WI38 (cell line): ENCODE results near the gene ZNF319.

Experiments
- H3K4me3 ChIP-seq: 2 replicates; pipeline ENCODE4 v1.5.1; 2011; ENCODE audit warnings: low read depth, mild to moderate bottlenecking, control low read depth, low read length
- TF ChIP-seq, protein P1 (sequence below): IDR thresholded peaks from 2 replicates; pipeline ENCODE4 v1.5.1; 2012; ENCODE audit warnings: low read depth, mild to moderate bottlenecking, control low read depth, low read length

The ZNF319 gene

GRCh38 chr16:57967916-57968315 lies 32.6 kb downstream of the ZNF319 start:
- TF ChIP-seq, protein P1, sequence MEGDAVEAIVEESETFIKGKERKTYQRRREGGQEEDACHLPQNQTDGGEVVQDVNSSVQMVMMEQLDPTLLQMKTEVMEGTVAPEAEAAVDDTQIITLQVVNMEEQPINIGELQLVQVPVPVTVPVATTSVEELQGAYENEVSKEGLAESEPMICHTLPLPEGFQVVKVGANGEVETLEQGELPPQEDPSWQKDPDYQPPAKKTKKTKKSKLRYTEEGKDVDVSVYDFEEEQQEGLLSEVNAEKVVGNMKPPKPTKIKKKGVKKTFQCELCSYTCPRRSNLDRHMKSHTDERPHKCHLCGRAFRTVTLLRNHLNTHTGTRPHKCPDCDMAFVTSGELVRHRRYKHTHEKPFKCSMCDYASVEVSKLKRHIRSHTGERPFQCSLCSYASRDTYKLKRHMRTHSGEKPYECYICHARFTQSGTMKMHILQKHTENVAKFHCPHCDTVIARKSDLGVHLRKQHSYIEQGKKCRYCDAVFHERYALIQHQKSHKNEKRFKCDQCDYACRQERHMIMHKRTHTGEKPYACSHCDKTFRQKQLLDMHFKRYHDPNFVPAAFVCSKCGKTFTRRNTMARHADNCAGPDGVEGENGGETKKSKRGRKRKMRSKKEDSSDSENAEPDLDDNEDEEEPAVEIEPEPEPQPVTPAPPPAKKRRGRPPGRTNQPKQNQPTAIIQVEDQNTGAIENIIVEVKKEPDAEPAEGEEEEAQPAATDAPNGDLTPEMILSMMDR = no peak
- H3K4me3 ChIP-seq = no peak overlapping the region

DNA sequence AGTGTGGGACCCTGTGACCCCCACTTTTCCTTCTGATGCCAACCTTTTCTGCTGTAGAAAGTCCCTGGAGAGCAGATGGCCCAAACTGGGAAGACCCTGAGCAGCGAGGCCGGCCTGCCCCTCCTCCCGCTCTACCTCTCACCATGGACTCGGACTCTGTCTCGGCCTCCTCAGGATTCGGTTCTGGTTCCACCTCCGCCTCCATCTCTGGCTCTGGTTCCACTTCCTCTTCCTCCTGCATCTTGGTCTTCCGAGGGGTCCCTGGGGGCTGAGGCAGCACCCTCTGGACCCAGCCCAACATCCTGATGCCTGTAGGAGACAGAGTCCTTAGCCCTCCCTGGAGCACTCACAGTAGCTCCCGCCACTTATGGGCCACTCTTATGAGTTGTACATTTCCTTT lies 33.5 kb downstream of the ZNF319 start:
- TF ChIP-seq, protein P1 = no peak
- no peak overlapping the region for H3K4me3 ChIP-seq

- TF ChIP-seq, protein P1 = no peak
- no peak overlapping the region for H3K4me3 ChIP-seq
Measured at GRCh38 chr16:57966204-57966771, 34.2 kb downstream of the ZNF319 start.

GRCh38 chr16:57964157-57964700 lies 36.2 kb downstream of the ZNF319 start:
- TF ChIP-seq, protein P1 = no peak
- H3K4me3 ChIP-seq = no peak overlapping the region

- H3K4me3 ChIP-seq = no peak overlapping the region
- TF ChIP-seq, protein P1 = no peak
Measured at GRCh38 chr16:57962756-57963155, 37.7 kb downstream of the ZNF319 start.

DNA sequence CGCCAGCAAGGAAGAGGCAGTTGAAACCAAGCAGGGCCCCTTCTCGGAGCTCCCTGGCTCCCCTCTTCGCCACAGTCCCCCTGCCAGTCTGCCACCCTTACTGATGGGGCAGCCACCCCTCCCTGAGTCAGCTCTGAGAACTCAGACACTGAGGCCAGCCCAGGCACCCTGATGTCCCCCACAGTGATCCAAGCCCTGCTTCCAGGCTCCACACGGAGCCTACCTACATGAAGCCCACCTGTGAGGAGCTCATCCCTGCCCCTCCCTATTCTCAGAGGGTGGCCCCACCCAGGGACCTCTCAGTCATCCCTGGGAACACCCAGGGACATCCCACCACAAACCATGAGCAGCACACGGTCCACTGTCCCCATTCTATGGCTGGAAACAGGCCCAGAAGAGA lies 38.4 kb downstream of the ZNF319 start:
- TF ChIP-seq, protein P1 = no peak
- no peak overlapping the region for H3K4me3 ChIP-seq

GRCh38 chr16:57961538-57961937 lies 38.9 kb downstream of the ZNF319 start:
- no peak overlapping the region for H3K4me3 ChIP-seq
- TF ChIP-seq, protein P1 = no peak
